Measurements from ENCODE around the gene LGR6.
"Not testable (repeated sequence)": the region's sequence is repeated elsewhere in the genome, so short reads cannot be mapped to it uniquely, and the experiment has no call there.

Gene LGR6

DNA sequence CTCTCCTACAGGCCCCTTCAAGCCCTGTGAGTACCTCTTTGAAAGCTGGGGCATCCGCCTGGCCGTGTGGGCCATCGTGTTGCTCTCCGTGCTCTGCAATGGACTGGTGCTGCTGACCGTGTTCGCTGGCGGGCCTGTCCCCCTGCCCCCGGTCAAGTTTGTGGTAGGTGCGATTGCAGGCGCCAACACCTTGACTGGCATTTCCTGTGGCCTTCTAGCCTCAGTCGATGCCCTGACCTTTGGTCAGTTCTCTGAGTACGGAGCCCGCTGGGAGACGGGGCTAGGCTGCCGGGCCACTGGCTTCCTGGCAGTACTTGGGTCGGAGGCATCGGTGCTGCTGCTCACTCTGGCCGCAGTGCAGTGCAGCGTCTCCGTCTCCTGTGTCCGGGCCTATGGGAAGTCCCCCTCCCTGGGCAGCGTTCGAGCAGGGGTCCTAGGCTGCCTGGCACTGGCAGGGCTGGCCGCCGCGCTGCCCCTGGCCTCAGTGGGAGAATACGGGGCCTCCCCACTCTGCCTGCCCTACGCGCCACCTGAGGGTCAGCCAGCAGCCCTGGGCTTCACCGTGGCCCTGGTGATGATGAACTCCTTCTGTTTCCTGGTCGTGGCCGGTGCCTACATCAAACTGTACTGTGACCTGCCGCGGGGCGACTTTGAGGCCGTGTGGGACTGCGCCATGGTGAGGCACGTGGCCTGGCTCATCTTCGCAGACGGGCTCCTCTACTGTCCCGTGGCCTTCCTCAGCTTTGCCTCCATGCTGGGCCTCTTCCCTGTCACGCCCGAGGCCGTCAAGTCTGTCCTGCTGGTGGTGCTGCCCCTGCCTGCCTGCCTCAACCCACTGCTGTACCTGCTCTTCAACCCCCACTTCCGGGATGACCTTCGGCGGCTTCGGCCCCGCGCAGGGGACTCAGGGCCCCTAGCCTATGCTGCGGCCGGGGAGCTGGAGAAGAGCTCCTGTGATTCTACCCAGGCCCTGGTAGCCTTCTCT lies 124.6 kb downstream of the LGR6 start:
- no peak for DNase-seq (ENCODE audit: extremely low read depth in 1 of 2, low read depth in 1 of 2)

DNA sequence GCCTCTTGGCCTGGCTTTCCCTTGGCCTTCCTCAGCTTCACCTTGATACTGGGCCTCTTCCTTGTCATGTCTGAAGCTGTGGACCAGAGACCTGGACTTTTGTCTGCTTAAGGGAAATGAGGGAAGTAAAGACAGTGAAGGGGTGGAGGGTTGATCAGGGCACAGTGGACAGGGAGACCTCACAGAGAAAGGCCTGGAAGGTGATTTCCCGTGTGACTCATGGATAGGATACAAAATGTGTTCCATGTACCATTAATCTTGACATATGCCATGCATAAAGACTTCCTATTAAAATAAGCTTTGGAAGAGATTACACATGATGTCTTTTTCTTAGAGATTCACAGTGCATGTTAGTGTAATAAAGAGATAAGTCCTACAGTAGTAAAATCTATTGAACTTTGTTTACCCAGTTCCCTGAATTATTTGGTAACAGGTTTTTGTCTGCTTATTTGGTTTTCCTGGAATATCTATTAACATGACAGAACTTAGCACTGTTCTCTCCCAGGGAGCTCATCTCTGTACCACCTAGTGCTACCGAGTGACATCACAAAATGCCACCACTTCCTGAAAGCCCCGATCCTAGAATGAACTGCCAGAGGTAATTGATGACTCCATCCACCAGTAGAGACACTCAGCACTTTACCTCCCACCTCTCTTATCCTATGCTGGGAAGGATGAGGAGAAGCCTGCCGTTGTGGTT lies 125.9 kb downstream of the LGR6 start:
- no peak for DNase-seq (ENCODE audit: extremely low read depth in 1 of 2, low read depth in 1 of 2)

DNA sequence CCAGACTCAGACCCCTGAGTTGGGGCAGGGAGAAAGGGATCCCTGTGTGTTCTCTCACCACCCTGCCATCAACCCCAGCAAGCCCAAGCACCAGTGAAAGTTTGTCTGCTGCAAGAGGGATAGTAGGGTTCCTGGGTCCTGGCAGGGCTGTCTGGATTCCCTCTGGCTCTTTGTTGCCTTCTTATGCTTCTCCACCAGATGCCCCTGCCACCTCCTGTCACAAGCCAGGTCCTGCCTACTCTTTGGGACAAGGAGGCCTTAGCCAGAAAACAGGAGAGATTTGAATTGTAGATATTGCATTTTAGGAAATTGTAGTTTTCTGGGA lies 126.4 kb downstream of the LGR6 start:
- DNase-seq (ENCODE audit: extremely low read depth in 1 of 2, low read depth in 1 of 2): no peak

DNA sequence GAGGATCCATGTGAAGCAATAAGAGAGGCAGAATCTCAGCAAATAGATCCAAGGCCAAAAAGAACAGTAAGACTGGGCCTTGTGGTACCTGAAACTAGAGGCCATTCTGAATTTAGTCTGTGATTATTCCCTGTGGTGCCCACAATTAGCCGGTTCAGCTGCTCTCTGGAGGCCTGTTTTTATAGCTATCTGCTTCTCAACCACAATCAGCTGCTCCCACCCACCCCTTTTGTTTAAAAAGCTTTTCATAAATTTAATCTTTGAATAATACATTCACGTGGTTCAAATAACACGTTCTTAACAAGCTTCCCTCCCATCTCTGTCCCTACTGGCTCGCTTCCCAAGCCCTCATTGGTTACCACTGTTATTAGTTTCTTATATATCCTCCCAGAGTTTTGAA lies 130.1 kb downstream of the LGR6 start:
- no peak for DNase-seq (ENCODE audit: extremely low read depth in 1 of 2, low read depth in 1 of 2)

DNA sequence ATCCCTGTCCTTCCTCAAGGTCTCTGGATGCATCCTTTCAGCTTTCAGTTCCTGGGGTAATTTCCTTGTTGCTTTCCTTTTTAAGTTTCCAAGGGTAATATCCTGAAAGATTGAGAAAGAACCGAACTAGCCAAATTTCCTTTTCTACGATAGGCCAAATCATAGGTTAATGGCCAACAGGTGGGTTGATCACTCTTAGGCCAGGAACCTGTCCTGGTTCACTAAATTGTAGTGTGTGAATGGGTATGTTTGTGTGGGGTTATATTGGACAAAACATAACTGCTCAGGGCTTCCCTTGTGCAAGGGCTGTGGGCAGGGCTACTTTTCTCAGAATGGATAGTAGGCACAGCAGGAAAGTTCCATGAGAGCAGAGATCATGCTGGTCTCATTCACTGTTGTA lies 131.0 kb downstream of the LGR6 start:
- no peak for DNase-seq (ENCODE audit: extremely low read depth in 1 of 2, low read depth in 1 of 2)

DNA sequence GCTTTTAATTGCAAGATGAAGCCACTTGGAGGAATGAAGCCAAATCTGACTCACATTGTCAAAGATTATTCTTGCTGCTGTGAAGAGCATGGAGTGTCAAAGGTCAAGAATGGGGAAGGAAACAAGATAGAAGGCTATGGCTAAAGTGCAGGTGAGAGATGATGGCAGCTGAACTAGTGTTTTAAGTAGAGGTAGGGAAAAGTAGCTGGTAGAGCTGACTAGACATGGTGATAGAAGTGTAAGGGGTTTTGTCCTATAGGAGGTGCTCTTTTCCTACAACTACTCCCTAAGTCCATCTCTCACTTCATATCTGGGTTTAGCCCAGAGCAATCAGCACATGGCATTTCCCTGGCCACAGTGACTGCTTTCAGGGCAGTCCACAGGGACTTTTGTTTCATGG lies 136.3 kb downstream of the LGR6 start:
- no peak for DNase-seq (ENCODE audit: extremely low read depth in 1 of 2, low read depth in 1 of 2)

DNA sequence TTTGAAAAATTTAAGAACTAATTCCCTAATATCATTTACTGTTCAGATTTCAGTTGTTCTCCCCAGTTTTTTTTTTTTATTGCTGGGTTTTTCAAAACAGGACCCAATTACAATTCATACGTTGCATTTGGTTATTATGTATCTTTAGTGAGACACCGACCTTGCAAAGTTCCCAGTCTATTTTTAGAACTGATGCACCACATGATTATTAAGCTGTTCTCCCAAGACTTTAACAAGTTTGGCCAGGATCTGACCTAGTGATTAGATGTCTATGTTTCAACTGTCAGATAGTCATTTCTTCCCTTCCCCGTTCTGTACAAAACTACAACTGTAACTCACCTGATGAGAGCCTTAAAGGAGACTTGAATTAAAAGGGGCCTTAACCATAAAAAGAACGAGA lies 140.3 kb downstream of the LGR6 start:
- DNase-seq (ENCODE audit: extremely low read depth in 1 of 2, low read depth in 1 of 2): no peak

DNA sequence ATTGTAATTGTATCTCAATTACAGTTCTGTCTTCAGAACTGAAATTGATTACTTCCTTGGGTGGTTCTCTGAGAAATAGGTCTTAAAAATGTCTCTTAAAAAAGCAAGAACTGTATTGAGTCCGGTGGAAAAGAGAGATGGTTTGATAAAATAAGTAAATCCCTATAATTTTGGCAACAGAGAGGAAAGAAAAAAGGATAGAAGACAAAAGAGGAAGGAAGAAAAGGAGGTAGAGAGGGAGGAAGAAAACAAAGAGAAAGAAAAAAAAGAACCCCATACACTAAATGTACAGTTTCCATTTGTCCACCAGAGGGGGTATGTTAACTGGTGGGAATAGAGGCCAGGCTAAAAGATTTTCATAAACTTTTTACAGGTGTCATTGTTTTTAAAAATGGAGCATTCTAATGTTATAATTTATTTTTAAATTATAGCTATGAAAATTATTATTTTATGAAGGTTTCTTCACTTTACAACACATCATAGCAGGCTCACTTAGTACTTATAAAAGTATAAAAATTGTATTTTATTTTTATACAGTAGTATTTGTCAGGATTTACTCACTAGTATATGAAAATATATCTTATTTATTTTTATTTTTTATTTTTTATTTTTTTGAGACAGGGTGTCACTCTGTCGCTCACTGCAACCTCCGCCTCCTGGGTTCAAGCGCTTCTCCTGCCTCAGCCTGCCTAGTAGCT lies 150.2 kb downstream of the LGR6 start:
- no peak for DNase-seq (ENCODE audit: extremely low read depth in 1 of 2, low read depth in 1 of 2)

DNA sequence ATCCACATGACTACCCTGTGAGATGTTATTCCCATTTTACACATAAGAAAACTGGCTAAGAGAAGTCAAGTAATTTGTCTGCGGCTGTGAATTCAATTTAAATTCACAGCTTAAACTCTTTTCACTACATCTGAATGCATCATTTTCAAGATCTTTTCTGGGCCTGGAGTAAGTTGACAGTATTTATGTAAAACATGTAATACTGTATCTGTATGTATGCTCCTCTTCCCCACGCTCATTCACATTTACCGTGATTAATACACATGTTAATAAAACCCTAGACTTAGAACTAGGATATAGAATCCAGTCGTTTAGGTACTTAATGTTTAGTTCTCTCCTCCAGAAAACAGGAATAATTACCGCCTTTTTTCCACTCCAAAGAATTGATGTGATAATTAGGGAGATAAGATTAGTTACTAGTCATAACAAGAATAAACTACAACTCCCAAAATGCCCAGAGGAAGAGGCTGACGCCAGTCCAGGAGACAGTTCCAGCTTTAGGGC lies 154.5 kb downstream of the LGR6 start:
- DNase-seq (ENCODE audit: extremely low read depth in 1 of 2, low read depth in 1 of 2): no peak

DNA sequence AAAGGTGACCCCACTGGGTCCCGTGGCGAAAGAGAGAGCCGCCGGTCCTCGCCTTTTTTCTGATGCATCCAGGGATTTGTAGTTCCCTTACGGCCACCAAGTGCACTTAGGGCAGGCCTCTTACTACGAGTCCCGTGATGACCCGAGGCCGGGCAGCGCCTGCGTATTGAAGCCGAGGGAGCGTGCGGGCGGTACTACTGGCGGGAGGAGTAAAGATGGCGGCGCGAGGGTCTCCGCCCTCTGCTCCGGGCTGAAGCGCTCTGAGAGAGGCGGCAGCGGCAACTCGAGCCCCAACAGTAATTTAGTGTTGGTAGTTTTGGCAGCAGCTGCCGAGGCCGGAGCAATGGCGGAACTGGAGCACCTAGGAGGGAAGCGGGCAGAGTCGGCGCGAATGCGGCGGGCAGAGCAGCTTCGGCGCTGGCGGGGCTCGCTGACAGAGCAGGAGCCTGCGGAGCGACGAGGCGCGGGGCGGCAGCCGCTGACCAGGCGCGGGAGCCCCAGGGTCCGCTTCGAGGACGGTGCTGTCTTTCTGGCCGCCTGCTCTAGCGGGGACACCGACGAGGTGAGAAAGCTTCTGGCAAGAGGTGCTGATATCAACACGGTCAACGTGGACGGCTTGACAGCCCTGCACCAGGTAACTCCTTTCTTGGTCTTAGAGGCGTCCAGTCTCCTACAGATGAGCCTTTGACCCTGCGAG lies 155.1 kb downstream of the LGR6 start, which contains the start of gene PPP1R12B:
TSS of gene PPP1R12B (plus strand) at position 191 of the 697 bp plus-strand sequence. CDS start at position 344, 153 bp downstream.
- DNase-seq (ENCODE audit: extremely low read depth in 1 of 2, low read depth in 1 of 2): peak; percentile 91 to 96

DNA sequence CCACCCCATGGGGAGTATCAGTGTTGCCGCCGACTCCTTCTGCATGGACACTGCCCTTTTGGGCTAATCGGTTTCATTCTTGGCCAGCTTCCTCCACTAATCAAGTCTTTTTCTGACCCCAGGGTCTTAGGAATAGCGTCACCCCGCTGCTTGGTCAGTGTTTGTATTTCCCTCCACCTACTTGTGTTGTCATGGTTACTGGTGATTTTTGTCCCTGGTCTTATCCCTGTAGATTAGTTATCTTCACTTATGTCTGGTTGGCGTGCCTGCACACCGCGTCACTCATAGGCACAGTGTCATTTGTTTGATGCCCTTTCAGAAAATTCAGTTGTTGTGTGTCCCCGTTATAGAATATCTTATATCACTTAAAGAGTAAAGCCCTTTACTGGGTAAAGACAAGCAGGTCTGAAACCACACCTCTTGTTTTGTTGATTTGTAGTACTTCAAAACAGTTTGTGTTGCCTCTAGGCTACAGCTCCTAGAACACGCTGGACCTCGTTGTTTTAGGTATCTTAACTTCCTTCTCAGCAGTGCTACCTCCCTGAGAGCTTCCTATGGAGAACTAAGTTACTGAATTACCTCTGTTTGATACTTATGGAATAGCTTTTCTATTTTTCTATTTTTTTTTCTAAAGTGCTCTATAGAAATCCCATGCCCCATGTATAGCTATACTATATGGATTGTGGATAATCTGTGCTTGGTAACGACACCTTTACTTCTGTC lies 155.8 kb downstream of the LGR6 start:
- DNase-seq (ENCODE audit: extremely low read depth in 1 of 2, low read depth in 1 of 2): no peak

DNA sequence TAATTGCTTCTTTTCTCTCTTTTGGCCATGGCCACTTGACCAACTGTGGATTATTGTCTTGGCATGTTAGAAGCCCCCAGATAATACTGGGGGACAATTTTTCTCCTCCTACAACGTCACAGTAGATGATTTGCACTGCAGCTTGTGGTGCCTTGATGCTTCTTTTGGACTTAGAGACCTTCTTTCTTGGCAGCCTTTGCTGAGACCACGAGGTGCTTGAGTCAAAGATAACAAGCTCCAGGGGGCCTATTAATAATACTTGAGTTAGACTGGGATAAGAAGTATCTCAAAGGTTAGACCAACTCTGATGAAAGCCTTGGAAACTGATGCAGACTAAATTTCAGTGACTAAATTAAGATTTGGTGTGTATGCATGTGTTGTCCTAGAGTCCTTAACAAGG lies 158.1 kb downstream of the LGR6 start:
- no peak for DNase-seq (ENCODE audit: extremely low read depth in 1 of 2, low read depth in 1 of 2)

DNA sequence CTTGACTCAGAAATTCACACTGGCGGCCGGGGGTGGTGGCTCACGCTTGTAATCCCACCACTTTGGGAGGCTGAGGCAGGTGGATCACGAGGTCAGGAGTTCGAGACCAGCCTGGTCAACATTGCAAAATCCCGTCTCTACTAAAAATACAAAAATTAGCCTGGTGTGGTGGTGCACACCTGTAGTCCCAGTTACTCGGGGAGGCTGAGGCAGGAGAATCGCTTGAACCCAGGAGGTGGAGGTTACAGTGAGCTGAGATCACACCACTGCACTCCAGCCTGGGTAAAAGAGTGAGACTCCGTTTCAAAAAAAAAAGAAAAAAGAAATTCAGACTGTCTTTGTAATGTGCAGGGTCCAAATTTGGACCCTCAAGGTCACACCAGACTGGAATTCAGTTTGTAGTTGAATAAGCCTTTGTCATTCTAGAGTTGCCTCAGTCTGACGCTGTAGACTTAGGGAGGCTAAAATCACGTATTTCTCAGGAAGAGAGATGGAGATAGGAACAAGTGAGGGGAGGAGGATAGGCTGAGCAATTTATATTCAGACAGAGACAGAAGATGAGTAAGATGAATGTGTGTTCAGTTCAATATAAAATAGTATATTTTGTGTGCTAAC lies 159.1 kb downstream of the LGR6 start:
- DNase-seq (ENCODE audit: extremely low read depth in 1 of 2, low read depth in 1 of 2): not testable (repeated sequence)

DNA sequence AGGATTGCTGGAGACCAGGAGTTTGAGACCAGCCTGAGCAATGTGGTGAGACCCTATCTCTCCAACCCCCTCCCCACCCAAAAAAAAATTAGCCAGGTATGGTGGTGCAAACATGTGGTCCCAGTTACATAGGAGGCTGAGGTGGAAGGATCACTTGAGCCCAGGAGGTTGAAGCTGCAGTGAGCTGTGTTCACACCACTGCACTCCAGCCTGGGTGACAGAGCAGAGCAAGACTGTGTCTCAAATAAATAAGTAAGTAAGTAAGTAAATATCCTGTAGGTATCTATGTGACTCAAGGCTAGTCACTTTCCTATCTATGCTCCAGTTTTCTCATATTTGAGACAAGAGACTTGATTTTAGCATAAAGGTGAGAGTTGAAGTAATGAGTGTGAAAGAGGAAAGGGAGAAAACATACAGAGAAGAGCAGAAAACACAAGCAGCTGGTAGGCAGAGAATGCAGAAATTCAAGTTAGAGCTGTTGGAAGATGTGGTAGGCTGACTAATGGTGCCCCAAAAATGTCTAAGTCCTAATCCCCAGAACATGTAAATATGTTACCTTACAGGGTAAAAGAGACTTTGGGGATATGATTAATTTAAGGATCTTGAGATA lies 162.4 kb downstream of the LGR6 start:
- DNase-seq (ENCODE audit: extremely low read depth in 1 of 2, low read depth in 1 of 2): no peak

DNA sequence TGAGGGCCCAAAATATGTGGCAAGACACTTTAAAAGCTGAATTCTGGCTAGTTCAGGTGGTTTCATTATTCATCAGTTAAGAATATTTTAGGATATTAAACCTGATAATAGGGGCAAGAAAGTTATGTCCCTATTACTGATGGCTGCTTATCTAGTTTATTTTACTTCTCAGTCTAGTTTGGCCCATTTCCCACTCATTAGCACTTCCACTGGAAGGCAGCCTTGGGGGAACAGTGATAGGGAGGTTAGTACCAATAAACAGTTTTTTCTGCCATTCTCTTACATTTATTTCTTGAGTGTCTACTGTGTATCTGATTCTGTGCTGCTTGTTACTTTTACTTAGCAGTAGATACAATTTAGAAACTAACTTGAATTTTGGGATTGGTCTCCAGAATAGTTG lies 163.9 kb downstream of the LGR6 start:
- no peak for DNase-seq (ENCODE audit: extremely low read depth in 1 of 2, low read depth in 1 of 2)

DNA sequence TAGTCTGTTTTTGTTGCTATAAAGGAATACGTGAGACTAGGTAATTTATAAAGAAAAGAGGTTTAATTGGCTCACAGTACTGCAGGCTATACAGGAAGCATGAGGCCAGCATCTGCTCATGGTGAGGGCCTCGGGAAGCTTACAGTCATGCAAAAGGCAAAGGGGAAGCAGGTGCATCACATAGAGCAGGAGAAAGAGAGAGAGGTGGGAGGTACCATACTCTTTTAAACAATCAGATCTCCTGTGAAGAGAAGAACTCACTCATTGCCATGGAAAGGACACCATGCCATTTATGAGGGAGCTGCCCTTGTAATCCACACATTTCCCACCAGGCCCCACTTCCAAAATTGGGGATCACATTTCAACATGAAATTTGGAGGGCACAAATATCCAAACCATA lies 167.6 kb downstream of the LGR6 start:
- no peak for DNase-seq (ENCODE audit: extremely low read depth in 1 of 2, low read depth in 1 of 2)

DNA sequence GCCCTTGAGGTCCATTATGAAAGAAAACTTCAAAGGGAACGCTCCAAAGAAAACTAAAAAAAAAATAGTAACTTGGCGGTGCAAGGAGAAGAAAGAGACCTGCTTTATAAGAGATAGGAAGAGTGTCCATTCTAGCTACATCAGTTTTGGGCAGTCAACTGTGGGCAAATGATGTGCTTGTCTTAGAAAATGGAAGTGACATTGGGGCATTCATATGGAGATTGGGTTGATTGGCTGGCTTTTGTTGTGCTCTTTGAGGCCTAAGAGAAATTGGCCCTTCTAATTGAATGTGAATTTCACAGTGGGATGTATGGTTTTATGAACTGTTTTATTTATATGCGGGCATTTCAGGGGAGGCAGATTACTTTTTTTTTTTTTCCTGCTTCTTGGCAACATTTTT lies 168.1 kb downstream of the LGR6 start:
- DNase-seq (ENCODE audit: extremely low read depth in 1 of 2, low read depth in 1 of 2): no peak

DNA sequence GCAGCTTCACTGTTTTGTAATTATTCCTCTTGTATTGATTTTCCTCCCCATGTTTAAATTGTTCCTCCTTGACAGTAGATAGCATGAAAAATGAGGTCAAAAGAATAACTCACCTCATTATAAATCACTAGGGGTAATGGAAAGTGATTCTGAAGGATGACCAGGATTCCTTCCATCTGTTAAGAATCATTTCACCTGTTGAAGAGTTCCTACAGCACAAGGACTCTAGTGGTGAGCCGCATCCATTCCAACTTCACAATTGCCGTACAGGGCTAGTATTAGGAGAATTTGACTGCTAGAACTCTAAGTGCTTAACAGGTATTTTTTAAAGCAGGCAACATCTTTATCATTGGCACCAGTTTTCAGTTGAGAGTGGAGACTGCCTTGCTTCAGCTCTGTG lies 168.6 kb downstream of the LGR6 start:
- no peak for DNase-seq (ENCODE audit: extremely low read depth in 1 of 2, low read depth in 1 of 2)

DNA sequence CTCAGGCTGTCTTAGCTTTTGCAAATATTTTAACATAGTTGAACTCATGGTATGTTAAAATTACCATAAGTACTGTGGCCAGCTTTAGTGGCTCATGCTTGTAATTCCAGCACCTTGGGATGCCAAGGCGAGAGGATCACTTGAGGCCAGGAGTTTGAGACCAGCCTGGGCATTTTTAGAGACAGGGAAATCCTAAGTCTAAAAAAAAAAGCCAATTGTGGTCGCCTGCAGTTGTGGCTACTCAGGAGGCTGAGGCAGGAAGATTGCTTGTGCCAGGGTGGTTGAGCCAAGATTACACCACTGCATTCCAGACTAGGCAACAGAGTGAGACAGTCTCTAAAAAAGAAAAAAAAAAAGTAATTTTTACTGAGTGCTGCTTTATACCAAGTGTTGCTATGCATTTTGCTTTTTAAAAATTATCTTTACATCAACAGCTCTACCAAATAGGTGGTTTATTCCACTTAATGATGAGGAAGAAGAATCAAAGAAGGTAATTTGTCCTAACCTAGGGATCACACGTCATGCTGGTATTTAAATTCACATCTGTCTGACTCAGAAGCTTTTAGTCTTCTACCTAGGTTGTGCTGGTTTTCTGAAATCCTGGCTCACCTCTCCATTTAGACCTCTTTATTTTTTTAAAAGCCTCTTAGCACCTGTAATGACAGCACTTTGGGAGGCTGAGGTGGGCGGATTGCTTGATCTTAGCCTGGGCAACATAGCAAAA lies 171.7 kb downstream of the LGR6 start:
- no peak for DNase-seq (ENCODE audit: extremely low read depth in 1 of 2, low read depth in 1 of 2)

Measured in stimulated activated CD8-positive, alpha-beta memory T cell treated with anti-CD3 and anti-CD28 coated beads, Interleukin-7, amount 100 ng/mL, for 48 hours (primary cell).